ENCODE measurements around the gene ACTL8.

DNA sequence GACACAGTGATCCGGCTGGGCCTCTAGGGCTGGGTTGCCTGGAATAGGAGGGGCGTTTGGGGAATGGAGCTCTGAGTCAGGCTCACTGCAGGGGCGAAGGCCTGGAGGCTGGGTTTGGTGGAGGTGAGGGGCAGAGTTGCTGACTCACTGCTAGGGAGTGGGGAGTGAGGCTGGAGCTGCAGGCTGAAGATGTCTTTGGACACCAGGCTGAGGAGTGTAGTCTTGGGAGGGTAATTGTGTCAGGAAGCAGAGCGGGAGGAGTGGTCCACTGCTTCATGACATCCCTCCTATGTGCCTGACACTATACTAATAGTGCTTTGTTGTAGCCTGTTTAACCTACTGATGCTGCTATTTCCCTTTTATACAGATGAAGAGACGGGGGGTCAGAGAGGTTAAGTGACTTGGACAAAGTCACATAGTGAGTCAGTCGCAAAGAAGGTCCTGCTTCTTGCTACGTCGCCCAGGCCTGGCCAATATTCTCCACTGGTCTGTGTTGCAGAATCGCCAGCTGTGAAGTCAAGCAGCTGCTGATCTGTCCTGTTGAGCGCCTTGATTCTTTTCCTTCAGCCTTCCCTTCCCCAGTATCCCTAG, 13.6 kb downstream of the ACTL8 start:
- TF ChIP-seq CTCF (conservative IDR thresholded peaks at IDR 0.05 in 1 of 2, IDR thresholded peaks at IDR 0.05 in 1 of 2; ENCODE audit: low read depth in 1 of 2, low read length in 2 of 2), result no peak
- no peak for TF ChIP-seq EZH2 (IDR thresholded peaks at IDR 0.05; ENCODE audit: low read length, missing control alignments)
